ENCODE data around the gene PGBD5. TPM values are rescaled to one million over a fixed set of nuclear protein-coding genes. Genes with fewer than 3 reads are reported as not detected.

PGBD5 gene
- total and polyA plus RNA-seq, 9 of the 15 experiments (the other 6 are each of a cell fraction or from before 2014, with no cell fraction given), result under 0.01 to 0.40 (median 0.10) TPM; not detected in 3

DNA sequence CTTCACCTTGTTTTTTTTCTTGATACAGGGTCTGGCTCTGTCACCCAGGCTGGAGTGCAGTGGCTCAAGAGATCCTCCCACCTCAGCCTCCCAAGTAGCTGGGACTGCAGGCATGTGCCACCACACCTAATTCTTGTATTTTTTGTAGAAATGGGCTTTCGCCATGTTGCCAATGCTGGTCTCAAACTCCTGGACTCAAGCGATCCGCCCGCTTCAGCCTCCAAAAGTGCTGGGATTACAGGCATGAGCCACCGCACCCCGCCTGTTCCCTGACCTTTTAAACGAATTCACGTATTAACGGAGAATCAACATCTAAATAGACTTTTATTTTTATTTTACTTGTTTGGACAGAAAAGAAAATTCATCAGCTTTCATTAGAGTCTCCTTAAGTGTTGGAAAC is 104.8 kb downstream of the PGBD5 start (continued):
- no peak for TF ChIP-seq IRF2 (CRISPR knock-in tag; IDR thresholded peaks at IDR 0.05)
- no peak for TF ChIP-seq LARP7 (IDR thresholded peaks at IDR 0.05)
- TF ChIP-seq, protein P1, sequence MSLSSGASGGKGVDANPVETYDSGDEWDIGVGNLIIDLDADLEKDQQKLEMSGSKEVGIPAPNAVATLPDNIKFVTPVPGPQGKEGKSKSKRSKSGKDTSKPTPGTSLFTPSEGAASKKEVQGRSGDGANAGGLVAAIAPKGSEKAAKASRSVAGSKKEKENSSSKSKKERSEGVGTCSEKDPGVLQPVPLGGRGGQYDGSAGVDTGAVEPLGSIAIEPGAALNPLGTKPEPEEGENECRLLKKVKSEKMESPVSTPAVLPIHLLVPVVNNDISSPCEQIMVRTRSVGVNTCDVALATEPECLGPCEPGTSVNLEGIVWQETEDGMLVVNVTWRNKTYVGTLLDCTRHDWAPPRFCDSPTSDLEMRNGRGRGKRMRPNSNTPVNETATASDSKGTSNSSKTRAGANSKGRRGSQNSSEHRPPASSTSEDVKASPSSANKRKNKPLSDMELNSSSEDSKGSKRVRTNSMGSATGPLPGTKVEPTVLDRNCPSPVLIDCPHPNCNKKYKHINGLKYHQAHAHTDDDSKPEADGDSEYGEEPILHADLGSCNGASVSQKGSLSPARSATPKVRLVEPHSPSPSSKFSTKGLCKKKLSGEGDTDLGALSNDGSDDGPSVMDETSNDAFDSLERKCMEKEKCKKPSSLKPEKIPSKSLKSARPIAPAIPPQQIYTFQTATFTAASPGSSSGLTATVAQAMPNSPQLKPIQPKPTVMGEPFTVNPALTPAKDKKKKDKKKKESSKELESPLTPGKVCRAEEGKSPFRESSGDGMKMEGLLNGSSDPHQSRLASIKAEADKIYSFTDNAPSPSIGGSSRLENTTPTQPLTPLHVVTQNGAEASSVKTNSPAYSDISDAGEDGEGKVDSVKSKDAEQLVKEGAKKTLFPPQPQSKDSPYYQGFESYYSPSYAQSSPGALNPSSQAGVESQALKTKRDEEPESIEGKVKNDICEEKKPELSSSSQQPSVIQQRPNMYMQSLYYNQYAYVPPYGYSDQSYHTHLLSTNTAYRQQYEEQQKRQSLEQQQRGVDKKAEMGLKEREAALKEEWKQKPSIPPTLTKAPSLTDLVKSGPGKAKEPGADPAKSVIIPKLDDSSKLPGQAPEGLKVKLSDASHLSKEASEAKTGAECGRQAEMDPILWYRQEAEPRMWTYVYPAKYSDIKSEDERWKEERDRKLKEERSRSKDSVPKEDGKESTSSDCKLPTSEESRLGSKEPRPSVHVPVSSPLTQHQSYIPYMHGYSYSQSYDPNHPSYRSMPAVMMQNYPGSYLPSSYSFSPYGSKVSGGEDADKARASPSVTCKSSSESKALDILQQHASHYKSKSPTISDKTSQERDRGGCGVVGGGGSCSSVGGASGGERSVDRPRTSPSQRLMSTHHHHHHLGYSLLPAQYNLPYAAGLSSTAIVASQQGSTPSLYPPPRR (CRISPR knock-in tag; IDR thresholded peaks at IDR 0.05; ENCODE audit: borderline replicate concordance), result no peak
- TF ChIP-seq TEAD2 (tag; IDR thresholded peaks at IDR 0.05), result no peak
- no peak for TF ChIP-seq HLTF (IDR thresholded peaks at IDR 0.05)
- no peak for TF ChIP-seq ZNF197 (CRISPR knock-in tag; IDR thresholded peaks at IDR 0.05; ENCODE audit: low read depth)
- TF ChIP-seq, protein P2, sequence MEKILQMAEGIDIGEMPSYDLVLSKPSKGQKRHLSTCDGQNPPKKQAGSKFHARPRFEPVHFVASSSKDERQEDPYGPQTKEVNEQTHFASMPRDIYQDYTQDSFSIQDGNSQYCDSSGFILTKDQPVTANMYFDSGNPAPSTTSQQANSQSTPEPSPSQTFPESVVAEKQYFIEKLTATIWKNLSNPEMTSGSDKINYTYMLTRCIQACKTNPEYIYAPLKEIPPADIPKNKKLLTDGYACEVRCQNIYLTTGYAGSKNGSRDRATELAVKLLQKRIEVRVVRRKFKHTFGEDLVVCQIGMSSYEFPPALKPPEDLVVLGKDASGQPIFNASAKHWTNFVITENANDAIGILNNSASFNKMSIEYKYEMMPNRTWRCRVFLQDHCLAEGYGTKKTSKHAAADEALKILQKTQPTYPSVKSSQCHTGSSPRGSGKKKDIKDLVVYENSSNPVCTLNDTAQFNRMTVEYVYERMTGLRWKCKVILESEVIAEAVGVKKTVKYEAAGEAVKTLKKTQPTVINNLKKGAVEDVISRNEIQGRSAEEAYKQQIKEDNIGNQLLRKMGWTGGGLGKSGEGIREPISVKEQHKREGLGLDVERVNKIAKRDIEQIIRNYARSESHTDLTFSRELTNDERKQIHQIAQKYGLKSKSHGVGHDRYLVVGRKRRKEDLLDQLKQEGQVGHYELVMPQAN (IDR thresholded peaks at IDR 0.05; ENCODE audit: borderline replicate concordance), result no peak
- TF ChIP-seq, protein P3, sequence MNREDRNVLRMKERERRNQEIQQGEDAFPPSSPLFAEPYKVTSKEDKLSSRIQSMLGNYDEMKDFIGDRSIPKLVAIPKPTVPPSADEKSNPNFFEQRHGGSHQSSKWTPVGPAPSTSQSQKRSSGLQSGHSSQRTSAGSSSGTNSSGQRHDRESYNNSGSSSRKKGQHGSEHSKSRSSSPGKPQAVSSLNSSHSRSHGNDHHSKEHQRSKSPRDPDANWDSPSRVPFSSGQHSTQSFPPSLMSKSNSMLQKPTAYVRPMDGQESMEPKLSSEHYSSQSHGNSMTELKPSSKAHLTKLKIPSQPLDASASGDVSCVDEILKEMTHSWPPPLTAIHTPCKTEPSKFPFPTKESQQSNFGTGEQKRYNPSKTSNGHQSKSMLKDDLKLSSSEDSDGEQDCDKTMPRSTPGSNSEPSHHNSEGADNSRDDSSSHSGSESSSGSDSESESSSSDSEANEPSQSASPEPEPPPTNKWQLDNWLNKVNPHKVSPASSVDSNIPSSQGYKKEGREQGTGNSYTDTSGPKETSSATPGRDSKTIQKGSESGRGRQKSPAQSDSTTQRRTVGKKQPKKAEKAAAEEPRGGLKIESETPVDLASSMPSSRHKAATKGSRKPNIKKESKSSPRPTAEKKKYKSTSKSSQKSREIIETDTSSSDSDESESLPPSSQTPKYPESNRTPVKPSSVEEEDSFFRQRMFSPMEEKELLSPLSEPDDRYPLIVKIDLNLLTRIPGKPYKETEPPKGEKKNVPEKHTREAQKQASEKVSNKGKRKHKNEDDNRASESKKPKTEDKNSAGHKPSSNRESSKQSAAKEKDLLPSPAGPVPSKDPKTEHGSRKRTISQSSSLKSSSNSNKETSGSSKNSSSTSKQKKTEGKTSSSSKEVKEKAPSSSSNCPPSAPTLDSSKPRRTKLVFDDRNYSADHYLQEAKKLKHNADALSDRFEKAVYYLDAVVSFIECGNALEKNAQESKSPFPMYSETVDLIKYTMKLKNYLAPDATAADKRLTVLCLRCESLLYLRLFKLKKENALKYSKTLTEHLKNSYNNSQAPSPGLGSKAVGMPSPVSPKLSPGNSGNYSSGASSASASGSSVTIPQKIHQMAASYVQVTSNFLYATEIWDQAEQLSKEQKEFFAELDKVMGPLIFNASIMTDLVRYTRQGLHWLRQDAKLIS (CRISPR knock-in tag; IDR thresholded peaks at IDR 0.05), result no peak

All from K562 (cell line).